SK-N-SH (cell line): Measurements from ENCODE around the gene TXNRD2.

Experiments
- ELF1 ChIP-seq: IDR thresholded peaks from 2 replicates; pipeline ENCODE4 v1.4.0; 2012
- EP300 ChIP-seq, 2 experiments: IDR thresholded peaks; 2 replicates each; pipeline versions ENCODE4 v1.4.0 to v1.6.1; 2012; ENCODE audit warnings: borderline replicate concordance in 1 of 2, low read depth in 1 of 2, low read length in 1 of 2
- FOSL2 ChIP-seq: IDR thresholded peaks from 2 replicates; pipeline ENCODE4 v1.4.0; 2012; ENCODE audit warnings: low read depth, mild to moderate bottlenecking, moderate library complexity, borderline replicate concordance
- JUND ChIP-seq: IDR thresholded peaks from 2 replicates; pipeline ENCODE4 v1.4.0; 2012
- MXI1 ChIP-seq: IDR thresholded peaks from 2 replicates; pipeline ENCODE4 v1.6.1; 2012; ENCODE audit warnings: mild to moderate bottlenecking, low read depth, low read length, improper control_type of control experiment
- NFIC ChIP-seq: IDR thresholded peaks from 2 replicates; pipeline ENCODE4 v1.4.0; 2012; ENCODE audit warnings: borderline replicate concordance
- POLR2AphosphoS5 ChIP-seq: IDR thresholded peaks from 2 replicates; pipeline ENCODE4 v1.6.1; 2012; ENCODE audit warnings: low read depth, low read length
- RCOR1 ChIP-seq: fragments of 150-350 bp; IDR thresholded peaks from 2 replicates; pipeline ENCODE4 v1.6.1; 2017; ENCODE audit warnings: antibody characterized with exemption, low read length
- SMC3 ChIP-seq: IDR thresholded peaks from 2 replicates; pipeline ENCODE4 v1.6.1; 2012; ENCODE audit warnings: low read depth, low read length, improper control_type of control experiment
- TF ChIP-seq, protein P1 (sequence below): IDR thresholded peaks from 2 replicates; pipeline ENCODE4 v1.4.0; 2012; ENCODE audit warnings: low read depth, borderline replicate concordance
- TF ChIP-seq, protein P2 (sequence below): fragments of 200-600 bp; sonication (generic); IDR thresholded peaks from 2 replicates; pipeline ENCODE4 v1.6.1; 2017; ENCODE audit warnings: antibody characterized with exemption, mild to moderate bottlenecking, moderate library complexity

DNA sequence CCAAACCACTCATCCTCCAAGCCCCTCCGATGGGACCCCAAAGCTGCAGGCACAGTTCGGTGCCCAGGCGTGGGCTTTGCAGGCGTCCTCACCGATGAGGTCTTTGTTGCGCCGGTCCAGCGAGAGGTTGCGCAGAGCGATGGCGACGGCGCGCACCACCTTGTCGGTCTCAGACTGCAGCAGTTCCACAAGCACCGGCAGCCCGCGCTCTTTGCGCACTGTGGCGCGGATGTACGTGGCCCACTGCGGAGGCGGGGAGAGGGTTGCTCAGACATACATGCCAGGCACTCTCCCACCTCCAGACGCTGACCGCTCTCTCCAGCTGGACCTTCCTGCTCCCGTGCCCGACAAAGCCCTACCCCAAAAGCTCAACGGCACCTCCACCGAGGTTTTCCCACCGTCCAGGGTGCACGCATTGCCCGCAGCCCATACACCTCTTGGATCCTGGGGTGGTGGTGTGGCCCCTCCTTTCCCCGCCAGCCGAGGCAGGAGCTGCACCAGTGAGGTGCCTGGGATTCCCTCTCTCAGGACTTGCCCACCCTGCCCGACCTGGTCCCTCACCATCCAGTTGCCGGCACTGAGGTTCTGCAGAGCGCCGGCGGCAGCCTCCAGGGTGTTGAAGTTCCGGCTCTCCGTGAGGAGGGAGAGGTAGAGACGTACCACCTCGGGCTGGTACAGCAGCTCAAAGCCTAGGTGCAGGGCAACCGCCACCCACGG lies 32.1 kb upstream of the TXNRD2 start:
- TF ChIP-seq NFIC = no peak
- TF ChIP-seq POLR2AphosphoS5 = no peak
- TF ChIP-seq, protein P1, sequence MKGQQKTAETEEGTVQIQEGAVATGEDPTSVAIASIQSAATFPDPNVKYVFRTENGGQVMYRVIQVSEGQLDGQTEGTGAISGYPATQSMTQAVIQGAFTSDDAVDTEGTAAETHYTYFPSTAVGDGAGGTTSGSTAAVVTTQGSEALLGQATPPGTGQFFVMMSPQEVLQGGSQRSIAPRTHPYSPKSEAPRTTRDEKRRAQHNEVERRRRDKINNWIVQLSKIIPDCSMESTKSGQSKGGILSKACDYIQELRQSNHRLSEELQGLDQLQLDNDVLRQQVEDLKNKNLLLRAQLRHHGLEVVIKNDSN = no peak
- no peak for TF ChIP-seq FOSL2
- TF ChIP-seq MXI1 = no peak
- TF ChIP-seq EP300 (IDR thresholded peaks at IDR 0.05; ENCODE audit: borderline replicate concordance in 1 of 2, low read depth in 1 of 2, low read length in 1 of 2) = no peak
- TF ChIP-seq, protein P2, sequence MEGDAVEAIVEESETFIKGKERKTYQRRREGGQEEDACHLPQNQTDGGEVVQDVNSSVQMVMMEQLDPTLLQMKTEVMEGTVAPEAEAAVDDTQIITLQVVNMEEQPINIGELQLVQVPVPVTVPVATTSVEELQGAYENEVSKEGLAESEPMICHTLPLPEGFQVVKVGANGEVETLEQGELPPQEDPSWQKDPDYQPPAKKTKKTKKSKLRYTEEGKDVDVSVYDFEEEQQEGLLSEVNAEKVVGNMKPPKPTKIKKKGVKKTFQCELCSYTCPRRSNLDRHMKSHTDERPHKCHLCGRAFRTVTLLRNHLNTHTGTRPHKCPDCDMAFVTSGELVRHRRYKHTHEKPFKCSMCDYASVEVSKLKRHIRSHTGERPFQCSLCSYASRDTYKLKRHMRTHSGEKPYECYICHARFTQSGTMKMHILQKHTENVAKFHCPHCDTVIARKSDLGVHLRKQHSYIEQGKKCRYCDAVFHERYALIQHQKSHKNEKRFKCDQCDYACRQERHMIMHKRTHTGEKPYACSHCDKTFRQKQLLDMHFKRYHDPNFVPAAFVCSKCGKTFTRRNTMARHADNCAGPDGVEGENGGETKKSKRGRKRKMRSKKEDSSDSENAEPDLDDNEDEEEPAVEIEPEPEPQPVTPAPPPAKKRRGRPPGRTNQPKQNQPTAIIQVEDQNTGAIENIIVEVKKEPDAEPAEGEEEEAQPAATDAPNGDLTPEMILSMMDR = no peak
- no peak for TF ChIP-seq ELF1
- TF ChIP-seq SMC3 = no peak
- TF ChIP-seq JUND = no peak
- no peak for TF ChIP-seq RCOR1
